HTERT RPE-1 (cell line): Measurements from ENCODE around the gene PTPRU.

ENCODE experiments used
- in situ Hi-C: fragments of 300-500 bp; cut with MboI; formaldehyde crosslinking; loops from 4 replicates; pipeline ENCODE4 v1.14.3; 2020; ENCODE audit warnings: low sequenced_read_pairs

Gene PTPRU

GRCh38 chr1:29243023-29243870 is 6.9 kb downstream of the PTPRU start:
- in situ Hi-C loops: no loop called here

DNA sequence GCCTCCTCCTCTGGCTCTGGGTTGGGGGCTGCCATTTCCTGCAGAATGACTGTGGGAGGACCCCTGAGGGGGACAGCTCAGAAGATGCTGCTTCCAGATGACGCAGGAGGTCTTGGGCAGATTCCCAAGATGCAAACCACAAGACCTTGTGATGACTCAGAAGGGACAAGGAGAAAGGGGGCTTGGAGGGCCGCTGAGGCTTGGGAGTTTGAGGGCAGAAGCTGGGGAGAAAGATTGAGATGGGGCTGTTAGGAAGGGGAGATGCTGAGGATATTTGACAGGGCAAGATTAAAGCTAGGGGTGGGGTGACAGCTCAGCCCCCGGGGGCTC is 7.5 kb downstream of the PTPRU start:
- in situ Hi-C loops: no loop called here

GRCh38 chr1:29245261-29245660 is 8.9 kb downstream of the PTPRU start:
- in situ Hi-C loops: no loop called here

GRCh38 chr1:29245876-29246275 is 9.6 kb downstream of the PTPRU start:
- in situ Hi-C loops: no loop called here

DNA sequence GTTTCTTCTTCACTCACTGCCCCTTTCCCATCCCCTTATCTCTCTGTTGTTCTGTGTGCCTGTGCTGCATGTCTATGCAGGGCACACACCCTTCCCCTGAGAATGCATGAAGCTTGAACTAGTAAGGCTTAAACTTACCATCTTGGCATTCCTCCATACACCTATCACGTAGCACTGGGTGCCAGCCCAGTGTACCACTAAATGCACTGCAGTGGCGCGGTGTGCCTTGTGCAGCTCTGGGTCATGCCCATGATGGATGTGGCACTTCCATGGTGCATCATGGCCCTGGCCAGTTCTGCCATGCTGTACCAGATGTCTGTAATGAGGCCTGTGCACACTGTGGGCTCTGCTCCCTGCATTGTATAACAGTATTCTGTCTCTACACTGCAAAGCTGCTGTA is 10.7 kb downstream of the PTPRU start:
- in situ Hi-C loops: no loop called here

DNA sequence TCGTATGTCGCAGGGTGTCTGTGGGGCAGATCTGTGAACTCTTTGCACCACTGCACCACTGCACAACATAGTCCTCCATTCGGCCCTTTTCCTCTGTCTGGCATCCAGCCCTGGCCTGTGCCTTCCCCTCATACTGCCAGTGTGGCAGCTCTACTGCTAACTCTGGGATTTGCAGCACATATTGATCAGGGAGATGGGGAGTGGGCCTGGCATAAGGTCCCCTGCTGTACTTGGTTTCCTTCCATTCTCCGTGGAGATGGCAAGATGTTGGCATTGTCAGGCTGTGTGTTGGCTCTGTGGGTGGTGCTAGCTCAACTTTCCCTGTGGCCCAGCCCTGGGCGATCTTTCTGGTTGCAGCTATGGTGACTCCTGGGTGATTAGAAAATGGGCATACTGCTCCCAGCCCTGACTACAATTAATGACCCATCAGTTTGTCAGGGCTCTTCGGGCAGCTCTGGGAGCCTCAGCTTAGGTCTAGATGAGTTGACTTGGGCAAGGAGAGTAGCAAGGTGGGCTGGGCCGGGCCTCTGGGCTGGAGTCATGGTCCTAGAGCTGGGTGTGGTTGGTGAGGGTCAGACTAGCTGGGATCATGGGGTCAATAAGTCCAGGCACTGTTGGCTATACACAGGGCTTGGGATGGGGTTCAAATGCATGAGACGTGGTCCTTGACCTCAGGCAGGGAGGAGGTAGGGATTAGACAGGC is 11.4 kb downstream of the PTPRU start:
- in situ Hi-C loops: no loop called here

DNA sequence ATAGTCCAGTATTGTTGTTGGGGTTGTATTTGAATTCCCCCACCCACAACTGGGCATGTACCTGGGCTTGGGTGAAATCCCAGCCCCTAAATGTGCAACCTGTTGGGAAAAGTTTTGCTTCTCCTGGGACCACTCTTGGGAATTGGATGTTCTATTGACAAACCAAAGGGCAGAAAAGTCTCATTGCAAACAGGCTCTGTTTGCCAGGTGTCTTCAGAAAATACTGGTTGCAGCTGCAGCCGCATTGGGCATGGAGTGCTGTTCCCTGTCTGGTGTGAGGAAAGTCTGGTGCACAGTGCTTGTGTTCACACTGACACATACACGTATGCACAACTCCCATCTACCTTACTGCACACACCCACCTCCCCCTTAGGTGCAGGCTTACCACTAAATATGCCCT is 12.1 kb downstream of the PTPRU start:
- in situ Hi-C loops: no loop called here

DNA sequence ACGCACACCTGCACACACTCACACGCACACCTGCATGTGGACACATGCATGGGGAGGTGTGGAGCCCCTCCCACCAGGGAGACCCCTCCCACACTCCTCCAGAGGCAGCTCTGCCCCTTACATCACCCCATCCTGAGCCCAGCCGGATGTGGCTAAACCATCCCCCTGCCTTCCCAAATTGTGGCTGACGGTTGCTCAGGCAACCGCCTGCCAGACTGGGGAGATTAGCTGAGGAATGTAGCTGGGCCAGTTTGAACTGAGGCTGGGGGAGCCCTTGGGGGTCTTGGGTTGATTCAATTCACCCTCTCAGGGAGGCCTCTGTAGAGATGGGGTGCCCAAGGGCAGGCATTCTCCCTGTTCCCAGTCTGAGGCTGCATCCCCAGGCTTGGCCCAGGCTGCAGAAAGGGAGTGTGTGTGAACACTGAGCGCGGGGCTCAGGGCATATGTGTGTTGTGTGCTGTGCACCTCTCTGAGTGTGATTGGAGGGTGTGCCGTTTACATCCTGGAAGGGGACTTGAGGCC is 12.9 kb downstream of the PTPRU start:
- in situ Hi-C loops: no loop called here

DNA sequence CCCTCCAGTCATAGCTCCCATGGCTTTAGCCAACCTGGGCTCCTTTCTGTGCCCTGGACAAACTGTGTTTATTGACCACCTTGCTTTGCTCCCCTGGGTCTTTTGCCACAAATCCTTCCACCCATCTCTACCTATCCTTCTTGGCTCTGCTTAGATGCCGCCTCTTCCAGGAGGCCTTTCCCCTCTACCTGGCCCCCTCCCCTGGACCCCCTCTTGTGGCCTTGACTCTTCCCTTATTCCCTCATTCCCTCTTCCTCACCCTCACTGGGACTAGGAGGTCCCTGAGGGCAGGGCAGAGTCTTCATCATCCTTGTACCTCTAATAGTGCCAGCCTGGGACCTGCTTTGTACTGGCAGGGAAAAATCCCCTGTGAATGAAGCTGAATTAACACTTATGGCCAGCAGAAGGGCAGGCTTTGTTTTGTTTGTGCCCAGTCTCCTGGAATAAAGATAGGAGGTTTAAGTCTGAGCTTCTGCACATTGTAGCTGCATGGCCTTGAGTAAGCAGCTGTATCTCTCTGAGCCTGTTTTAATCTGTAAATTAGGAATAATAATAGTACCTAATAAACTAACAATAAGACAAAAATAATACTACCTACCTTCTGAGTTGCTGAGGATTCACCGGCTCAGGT is 13.7 kb downstream of the PTPRU start:
- in situ Hi-C loops: no loop called here

DNA sequence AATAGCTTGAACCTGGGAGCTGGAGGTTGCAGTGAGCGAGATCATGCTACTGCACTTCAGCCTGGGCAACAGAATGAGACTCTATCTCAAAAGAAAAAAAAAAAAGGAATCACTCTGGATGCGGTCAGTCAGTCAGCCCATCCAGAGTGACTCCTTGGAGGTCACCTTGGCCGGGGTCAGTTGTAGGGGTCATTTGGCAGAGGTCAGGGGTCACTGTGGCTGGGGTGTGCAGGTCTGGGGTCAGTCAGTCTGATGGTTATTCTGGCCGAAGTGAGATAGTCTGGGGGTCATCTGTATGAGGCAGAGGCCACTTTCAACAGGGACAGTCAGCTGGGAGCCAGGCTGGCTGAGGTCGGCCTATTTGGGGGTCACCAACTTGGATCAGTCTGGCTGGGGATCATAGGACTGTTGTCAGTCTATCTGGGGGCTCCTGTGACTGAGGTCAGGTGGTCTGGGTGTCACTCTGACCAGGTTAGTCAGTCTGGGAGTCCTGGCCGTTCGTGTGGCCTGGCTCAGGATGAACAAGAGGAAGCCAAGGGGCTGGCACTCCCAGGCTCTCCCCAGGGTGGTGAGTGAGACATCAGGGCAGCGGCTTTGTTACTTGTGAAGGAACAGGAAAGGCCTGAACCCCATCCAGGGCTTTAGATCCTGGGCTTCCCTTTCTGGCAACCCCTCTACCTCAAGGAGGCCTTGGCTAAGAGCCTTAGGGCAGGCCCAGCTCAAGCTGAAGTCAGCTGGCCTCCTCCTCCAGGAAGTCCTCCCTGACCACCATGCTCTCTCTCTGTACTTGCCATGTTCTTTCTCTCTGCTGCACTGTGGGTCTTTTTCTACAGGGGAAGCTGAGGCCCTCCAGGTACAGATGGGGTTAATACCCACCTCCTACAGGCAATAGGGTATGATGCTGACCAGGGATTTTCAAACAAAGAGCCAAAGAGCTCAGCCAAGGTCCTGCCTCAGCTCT is 15.1 kb downstream of the PTPRU start:
- in situ Hi-C loops: no loop called here

GRCh38 chr1:29253180-29253579 is 16.9 kb downstream of the PTPRU start:
- in situ Hi-C loops: no loop called here

DNA sequence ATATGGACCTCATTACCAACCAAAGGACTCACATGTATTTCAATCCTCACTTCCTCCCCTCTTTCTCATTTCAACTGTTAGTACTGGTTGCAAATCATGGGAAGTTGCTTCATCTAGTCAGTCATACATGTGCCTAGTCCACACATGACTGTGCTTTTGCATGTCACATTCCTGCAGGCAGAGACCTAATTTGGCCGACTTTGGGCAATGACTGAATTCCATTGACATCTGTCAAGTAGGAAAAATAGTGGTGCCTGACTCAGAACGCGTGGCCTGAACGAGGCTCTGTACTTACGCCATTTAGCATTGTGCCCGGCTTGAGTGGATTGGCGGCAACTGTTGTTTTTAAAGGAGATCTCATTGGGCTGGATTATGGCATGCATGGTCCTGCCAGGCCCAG is 18.0 kb downstream of the PTPRU start:
- in situ Hi-C loops: no loop called here

- in situ Hi-C loops: no loop called here
These were observed 18.9 kb downstream of the PTPRU start for GRCh38 chr1:29255134-29255666.

DNA sequence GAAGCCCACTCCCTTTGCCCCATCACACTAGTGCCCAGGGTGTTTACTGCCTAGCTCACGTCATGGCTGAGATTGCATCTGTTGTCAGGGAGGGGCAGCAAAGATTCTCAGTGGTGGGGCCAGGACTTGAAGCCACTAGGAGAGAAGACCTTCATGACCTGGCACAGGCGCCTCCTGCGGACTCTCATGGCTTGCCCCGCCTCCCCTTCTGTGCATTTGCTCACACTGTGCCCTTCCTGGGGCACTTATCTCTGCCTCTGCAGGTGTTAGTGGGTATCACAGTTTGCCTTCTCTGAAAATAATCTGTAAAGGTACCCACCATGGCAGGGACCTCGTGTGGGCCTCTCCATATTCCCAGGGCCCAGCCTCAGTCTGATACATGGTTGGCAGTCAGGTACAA is 20.1 kb downstream of the PTPRU start:
- in situ Hi-C loops: no loop called here

- in situ Hi-C loops: no loop called here
These were observed 20.9 kb downstream of the PTPRU start for GRCh38 chr1:29256979-29257804.

GRCh38 chr1:29258189-29258975 is 22.1 kb downstream of the PTPRU start:
- in situ Hi-C loops: no loop called here

GRCh38 chr1:29258976-29259801 is 22.9 kb downstream of the PTPRU start:
- in situ Hi-C loops: no loop called here
